ENCODE measurements around the gene DMAC2L.
A peak's percentile ranks its signal among the peaks of the same experiment; 100 is the strongest.
"Not testable (repeated sequence)": the region's sequence is repeated elsewhere in the genome, so short reads cannot be mapped to it uniquely, and the experiment has no call there.

The DMAC2L gene

GRCh38 chr14:50331596-50331995 is 19.5 kb downstream of the DMAC2L start:
- DNase-seq: no peak

DNA sequence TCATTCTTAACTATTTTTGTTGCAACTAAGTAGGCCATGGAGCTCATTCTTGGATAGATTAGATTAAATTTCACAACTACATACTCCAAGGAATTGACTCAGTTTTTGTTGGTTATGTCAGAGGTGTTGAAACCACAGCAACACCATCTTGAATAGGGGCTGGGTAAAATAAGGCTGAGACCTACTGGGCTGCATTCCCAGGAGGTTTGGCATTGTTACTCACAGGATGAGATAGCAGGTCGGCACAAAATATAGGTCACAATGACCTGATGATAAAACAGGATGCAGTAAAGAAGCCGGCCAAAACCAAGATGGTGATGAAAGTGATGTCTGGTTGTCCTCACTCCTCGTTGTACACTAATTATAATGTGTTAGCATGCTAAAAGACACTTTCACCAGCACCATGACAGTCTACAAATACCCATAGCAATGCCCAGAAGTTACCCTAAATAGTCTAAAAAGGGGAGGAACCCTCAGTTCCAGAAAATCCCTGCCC is 20.9 kb downstream of the DMAC2L start:
- no peak for DNase-seq

GRCh38 chr14:50334211-50334610 is 22.1 kb downstream of the DMAC2L start:
- DNase-seq: no peak

- DNase-seq: no peak
These were observed 23.3 kb downstream of the DMAC2L start for GRCh38 chr14:50335389-50335788.

DNA sequence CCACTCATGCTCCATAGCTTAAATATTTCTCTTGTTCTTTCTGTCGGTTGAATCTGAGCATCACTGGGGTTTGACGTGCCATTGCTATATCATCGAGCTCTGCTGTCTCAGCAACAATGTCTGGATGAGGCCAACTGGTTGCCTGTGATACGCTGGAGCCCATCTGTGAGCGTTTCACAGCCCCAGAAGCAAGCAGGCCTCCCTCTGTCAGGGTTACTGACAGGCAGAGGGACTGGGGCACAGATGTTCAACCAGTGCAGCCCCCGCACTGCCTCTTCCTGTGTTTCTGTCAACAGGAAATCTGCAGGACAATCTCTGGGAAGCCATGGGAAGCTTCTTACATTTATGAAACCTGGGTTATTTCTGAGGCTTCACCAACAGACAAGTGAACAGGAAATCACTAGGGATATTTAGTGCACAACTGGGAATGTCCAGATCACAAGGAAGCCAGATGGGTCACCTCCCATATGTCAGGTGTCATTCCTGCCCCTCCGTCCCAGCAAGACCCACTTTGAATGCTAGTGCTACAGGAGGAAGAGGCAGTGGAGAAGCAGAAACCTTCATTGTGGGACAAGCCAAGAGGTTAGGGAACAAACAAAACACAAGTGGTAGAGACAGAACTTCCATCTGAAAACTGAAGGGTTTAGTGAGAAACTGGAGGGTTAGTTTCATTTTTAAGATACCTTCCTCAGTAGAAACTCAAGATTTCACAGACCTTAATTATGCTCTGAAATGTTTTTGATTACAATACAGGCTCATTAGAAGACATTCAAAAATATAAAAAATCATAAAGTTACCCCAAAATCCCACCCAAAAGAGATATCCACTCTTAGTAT is 24.1 kb downstream of the DMAC2L start:
- no peak for DNase-seq

GRCh38 chr14:50338587-50338986 is 26.5 kb downstream of the DMAC2L start:
- DNase-seq: no peak

DNA sequence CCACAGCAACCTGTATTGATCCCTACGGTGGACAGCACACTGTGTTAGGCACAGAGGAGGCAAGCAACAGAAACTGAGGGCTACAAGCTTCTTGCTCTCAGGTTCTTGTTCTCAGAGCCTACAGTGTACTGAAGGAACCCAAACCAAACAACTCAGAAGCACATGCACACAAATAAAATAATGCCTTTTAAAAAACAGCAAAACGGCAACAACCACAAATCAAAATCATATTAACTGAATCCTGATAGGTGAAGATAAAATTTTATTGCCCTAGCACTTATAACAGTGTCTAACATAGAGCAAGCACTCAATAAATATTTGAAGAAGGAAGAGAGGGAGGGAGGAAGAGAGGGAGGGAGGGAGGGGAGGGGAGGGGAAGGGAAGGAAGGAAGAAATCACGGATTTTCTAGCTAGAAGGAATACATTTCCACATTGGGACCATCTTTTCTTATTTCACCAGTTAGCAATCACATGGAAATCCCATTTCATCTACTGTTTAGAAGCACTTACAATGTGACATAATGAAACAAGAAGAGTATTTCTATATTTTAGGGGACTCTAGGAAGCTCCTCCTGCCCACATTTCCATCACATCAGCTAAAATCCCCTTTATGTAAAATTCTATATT is 27.2 kb downstream of the DMAC2L start:
- DNase-seq: no peak

DNA sequence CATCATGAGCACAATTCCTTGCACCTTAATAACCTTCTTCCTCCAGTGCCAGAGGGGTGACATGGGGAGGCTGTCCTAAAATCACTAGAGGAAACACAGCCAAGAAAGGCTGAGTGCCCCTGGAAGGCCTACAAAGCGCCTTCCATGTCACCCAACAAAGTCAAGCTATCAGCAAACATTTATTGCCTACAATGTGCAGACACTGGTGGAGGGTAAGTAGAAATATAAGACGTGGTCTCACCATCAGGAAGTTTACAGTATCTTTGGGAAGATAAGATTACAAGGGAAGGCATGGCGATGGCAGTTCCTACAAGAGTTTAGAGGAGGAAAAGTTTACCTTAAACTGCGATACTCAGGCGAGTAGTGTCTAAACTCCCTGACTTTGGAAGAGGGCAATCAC is 27.9 kb downstream of the DMAC2L start:
- DNase-seq: no peak

DNA sequence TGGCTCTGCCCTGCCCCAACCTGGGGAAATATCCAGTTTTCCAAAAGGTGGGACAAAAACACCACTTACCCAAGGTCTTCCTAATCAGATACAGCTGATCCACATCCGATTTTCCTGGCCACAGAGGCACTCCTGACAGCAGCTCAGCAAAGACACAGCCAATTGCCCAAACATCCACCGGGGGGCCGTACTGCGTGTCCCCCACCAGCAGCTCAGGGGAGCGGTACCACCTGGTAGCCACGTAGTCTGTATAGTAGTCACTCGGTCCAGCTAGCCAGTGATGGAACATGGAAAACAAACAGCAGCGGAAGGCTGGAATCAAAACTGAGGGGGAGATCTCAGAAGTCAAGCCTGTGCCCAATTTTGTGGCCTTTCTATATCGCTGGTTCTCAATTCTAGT is 28.8 kb downstream of the DMAC2L start:
- DNase-seq: no peak

DNA sequence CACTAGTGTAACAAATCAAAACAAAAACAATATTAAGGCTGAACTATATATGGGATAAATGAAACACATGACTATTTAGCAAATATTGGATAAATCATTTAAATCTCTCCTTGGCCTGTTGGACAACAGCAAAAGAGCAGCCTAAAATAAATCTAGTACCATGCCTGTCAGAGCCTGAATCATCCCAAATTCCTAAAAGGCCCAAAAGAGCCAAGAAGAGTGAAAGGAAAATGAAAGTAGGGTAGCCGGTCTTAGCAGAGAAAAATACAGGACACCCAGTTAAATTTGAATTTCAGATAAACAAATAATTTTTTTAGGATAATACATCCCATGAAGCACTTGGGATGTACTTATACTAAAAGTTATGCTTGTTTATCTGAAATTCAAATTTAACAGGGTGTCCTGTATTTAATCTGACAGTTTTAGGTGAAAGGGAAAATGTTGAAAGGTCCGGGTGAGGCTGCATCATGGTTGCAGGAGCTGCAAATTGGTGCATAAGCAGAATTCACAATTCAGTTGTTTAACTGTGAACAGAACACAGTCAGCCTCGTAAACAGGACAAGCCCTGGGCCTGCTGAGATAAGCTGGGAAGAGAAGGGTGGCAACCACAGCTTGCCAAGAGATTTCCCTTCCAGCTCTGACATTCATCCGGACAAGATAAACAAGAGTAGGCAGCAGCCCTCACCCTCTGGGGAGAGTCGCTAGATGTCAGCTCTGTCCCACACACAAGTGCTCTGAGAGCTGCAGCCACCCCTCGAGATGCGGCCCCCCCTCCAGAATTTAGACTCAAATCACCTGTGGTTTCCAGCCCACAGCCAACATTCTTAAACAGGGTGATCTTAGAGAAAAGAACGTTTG is 30.3 kb downstream of the DMAC2L start:
- DNase-seq: peak; percentile 38 to 56

- no peak for DNase-seq
These were observed 31.3 kb downstream of the DMAC2L start for GRCh38 chr14:50343434-50343833.

- peak; percentile 80 to 82 for DNase-seq
These were observed 32.1 kb downstream of the DMAC2L start for GRCh38 chr14:50344116-50344775.

DNA sequence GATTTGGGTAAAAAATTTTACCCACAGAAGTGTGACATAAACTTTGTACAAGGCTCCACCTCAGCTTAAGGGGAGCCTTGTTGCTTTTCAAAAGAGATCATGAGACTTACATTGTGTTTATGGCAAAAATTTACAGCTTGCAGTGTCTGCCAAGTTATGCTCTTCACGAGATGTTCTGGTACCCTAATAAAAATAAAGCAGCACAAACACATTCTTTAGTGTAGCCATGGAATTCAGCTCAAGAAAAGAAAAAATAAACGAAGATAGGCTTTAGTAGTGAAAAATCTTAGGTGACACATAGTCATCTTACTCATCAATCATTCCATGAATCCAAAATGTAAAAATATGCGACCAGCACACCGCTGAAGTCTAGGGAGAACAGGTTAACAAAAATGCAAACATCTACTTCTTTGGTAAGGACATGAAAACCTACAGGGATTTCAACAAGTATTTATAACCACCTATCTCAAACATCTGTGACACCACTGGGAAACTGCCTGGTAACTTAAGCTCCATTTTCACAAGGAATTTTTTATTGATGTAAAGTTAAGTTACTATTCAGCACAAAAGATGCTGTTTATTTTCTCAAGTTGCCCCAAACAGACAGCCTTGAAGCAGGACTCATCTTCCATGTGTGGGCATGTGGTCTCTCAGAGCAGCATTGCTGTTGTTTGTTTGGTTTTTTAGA is 32.9 kb downstream of the DMAC2L start:
- DNase-seq: no peak

DNA sequence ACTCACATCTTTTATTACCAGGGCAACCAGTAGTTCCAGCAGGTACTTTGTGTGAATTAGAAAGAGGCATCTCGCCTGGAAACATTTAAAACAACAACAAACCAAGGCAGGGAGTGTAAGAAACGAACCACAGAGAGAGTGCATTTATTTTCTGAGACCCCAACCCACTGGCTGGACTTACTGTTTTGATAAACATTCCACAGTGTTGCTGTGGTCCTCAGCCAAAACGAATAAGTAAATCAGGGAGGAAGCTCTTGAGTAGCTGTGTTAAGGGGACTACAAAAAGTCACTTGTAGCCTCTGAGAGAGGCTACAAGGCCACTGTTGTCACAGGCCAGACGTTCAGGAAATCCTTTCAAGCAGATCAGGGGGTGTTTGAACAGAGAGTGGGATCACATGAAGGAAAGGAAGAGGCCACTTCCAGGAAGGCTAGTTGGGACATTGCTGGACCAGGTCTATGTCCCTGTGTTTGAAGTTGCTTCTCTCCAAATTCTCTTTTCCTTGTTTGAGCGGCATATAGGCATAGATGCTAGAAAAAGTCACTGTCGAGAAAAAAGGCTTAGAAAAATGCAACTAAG is 33.8 kb downstream of the DMAC2L start:
- no peak for DNase-seq

GRCh38 chr14:50347521-50347920 is 35.4 kb downstream of the DMAC2L start:
- DNase-seq: no peak

DNA sequence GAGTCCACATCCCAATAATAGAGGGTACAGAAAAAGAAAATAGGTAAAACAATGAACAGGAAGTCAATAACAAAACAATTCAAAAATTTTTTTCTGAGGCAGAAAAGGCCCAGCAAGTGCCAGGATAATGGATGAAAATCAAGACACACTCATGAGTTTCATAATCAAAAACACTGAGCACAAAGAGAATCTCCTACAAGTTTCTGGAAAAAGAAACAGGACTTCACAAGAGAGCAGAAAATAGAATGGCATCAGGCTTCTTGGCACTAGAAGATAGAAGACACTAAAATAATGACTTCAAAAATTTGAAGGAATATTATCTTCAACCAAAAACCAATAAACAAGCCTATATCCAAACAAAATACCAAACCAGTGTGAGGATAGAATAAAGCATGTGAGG is 36.8 kb downstream of the DMAC2L start:
- no peak for DNase-seq

- no peak for DNase-seq
These were observed 38.9 kb downstream of the DMAC2L start for GRCh38 chr14:50350975-50351374.

DNA sequence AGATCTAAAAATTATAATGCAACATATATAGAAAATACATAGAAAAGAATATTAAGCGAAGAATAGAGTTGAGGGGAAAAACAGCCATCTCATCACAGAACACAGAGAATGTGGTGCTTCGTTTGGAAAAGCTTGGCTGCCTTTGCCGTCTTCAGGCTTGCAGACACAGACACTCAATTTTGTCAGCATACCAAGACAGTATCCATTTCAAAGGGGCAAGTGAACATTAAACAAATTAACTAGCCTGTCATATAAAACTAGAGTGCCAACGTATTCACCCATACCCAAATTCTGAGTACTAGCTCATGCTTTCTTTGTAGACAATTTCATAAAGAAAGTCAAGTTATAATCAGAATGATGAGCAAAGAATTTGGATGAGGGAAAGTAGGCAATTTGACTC is 40.5 kb downstream of the DMAC2L start:
- DNase-seq: no peak

- no peak for DNase-seq
These were observed 41.0 kb downstream of the DMAC2L start for GRCh38 chr14:50353126-50353525.

DNA sequence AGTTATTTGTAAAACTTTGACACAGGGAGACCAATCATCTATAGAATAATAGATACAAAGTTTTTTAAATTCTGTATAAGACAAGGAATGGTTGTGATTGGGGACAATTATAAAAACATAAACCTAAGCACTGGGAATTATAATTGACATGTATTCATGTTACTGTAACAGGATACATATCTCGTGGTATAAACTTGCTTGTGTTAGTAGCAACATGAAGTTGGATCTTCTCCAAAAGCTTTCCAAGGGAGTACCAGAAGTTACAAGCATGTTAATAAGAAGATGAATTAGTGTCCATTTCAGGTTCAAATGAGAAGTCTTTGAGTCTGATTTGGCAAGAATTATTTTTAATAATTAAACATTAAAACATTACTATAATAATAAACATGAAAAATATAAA is 42.4 kb downstream of the DMAC2L start:
- no peak for DNase-seq

DNA sequence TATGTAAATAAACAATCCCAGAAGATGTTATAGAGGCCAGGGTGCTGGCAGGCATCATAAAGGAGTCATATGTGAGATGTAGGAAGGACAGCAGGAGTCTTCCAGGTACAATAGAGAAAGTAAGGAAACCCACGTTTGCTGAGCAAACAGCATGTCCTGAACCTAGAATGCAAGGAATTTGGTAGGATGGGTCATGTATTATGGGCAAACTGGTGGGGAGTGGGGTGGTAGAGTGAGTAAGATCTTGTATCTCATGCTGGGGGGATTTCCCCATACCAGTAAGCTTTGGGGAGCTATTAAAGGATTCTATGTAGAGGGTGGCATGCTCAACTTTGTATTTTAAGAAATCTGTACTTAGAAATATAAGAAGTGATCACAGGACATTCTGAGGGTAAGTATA is 43.6 kb downstream of the DMAC2L start:
- no peak for DNase-seq

GRCh38 chr14:50356283-50356682 is 44.2 kb downstream of the DMAC2L start:
- not testable (repeated sequence) for DNase-seq

Measured in activated T-cell treated with anti-CD3 and anti-CD28 coated beads, Interleukin-2, amount 50 U/mL, for 48 hours (primary cell).